Activated T-helper 2 cell treated with anti-CD3 and anti-CD28 coated beads, Interferon-gamma antibody, Interleukin-2, Interleukin-4, amounts not matched to agents 10 μg/mL and 5 μg/mL and 100 μg/mL, durations not matched to agents 14 hours and 24 hours and 36 hours (primary cell): ENCODE data around the gene NAT8L. TPM values are rescaled to one million over a fixed set of nuclear protein-coding genes. Genes with fewer than 3 reads are reported as not detected.

Source experiments
- DNase-seq: peaks from one replicate; pipeline ENCODE4 v3.0.0; 2021; ENCODE audit warnings: low spot score
- H3K27ac Mint-ChIP-seq: one replicate; pipeline ENCODE4 v1.8.0; 2021; ENCODE audit warnings: mixed read lengths
- H3K27me3 Mint-ChIP-seq: one replicate; pipeline ENCODE4 v1.8.0; 2021; ENCODE audit warnings: low read depth, mixed read lengths
- H3K36me3 Mint-ChIP-seq: one replicate; pipeline ENCODE4 v1.8.0; 2021; ENCODE audit warnings: low read depth, mixed read lengths
- H3K4me1 Mint-ChIP-seq: one replicate; pipeline ENCODE4 v1.8.0; 2021; ENCODE audit warnings: low read depth, mixed read lengths
- H3K4me3 Mint-ChIP-seq: one replicate; pipeline ENCODE4 v1.8.0; 2021; ENCODE audit warnings: low read depth, mild to moderate bottlenecking, moderate library complexity, mixed read lengths
- H3K9me3 Mint-ChIP-seq: one replicate; pipeline ENCODE4 v1.8.0; 2021; ENCODE audit warnings: mixed read lengths
- intact Hi-C: fragments of 100-400 bp; cut with micrococcal nuclease; formaldehyde crosslinking; loops from one replicate; pipeline ENCODE4 v1.15.1; 2023
- total RNA-seq: library from RNA; stranded (reverse); gene quantifications from 2 replicates; pipeline ENCODE4 v1.2.3, GENCODE V29; 2022

The NAT8L gene
- total RNA-seq, 1 donor from 2014 or later, result 3.5 TPM

- Mint-ChIP-seq H3K4me3 (no peak overlapping the region), H3K9me3 (peaks cover 34% of the 10 kb centered on the region), H3K36me3 (no peaks in the 10 kb centered on the region), H3K27me3 (peaks cover 4% of the 10 kb centered on the region), H3K4me1 (peaks cover 2% of the 10 kb centered on the region), H3K27ac (no peak overlapping the region)
- DNase-seq, result no peak
- intact Hi-C loops, result no loop called here
Measured at GRCh38 chr4:2103843-2104547, 44.9 kb downstream of the NAT8L start.

- no peaks in the 10 kb centered on the region for H3K36me3 Mint-ChIP-seq
- H3K4me3 Mint-ChIP-seq, result no peak overlapping the region
- no peak for DNase-seq
- H3K4me1 Mint-ChIP-seq, result peaks cover 2% of the 10 kb centered on the region
- peaks cover 31% of the 10 kb centered on the region for H3K9me3 Mint-ChIP-seq
- intact Hi-C loops, result no loop called here
- peaks cover 7% of the 10 kb centered on the region for H3K27me3 Mint-ChIP-seq
- H3K27ac Mint-ChIP-seq, result no peak overlapping the region
Measured at GRCh38 chr4:2104556-2105345, 45.6 kb downstream of the NAT8L start.

- peaks cover 31% of the 10 kb centered on the region for H3K9me3 Mint-ChIP-seq
- peaks cover 2% of the 10 kb centered on the region for H3K4me1 Mint-ChIP-seq
- no peaks in the 10 kb centered on the region for H3K36me3 Mint-ChIP-seq
- no peak for DNase-seq
- peaks cover 9% of the 10 kb centered on the region for H3K27me3 Mint-ChIP-seq
- no peak overlapping the region for H3K27ac Mint-ChIP-seq
- intact Hi-C loops, result no loop called here
- no peak overlapping the region for H3K4me3 Mint-ChIP-seq
Measured at GRCh38 chr4:2105559-2105958, 46.4 kb downstream of the NAT8L start.

GRCh38 chr4:2116687-2117400 is 57.7 kb downstream of the NAT8L start:
- no peaks in the 10 kb centered on the region for H3K9me3 Mint-ChIP-seq
- peaks cover 19% of the 10 kb centered on the region for H3K27me3 Mint-ChIP-seq
- intact Hi-C loops, result no loop called here
- H3K4me1 Mint-ChIP-seq, result no peaks in the 10 kb centered on the region
- H3K27ac Mint-ChIP-seq, result no peak overlapping the region
- DNase-seq, result no peak
- H3K36me3 Mint-ChIP-seq, result no peaks in the 10 kb centered on the region
- H3K4me3 Mint-ChIP-seq, result no peak overlapping the region

Other genes with a start within 250 kb of the NAT8L start
- 76.6 and 78.6 TPM in 2 replicates for gene LETM1, start 203.2 kb upstream of the NAT8L start, total RNA-seq
- 208 and 214 TPM in 2 replicates for gene NSD2, start 187.9 kb upstream of the NAT8L start, total RNA-seq
- 48.3 and 49.4 TPM in 2 replicates for gene NELFA, start 50.4 kb upstream of the NAT8L start, total RNA-seq
- 17.1 and 18.6 TPM in 2 replicates for gene HAUS3, start 182.8 kb downstream of the NAT8L start, total RNA-seq
- 1.3 and 1.4 TPM in 2 replicates for gene POLN, start 182.8 kb downstream of the NAT8L start, total RNA-seq
- gene MXD4, start 202.8 kb downstream of the NAT8L start, total RNA-seq, result 7.9 and 8.9 TPM in 2 replicates